Measurements from ENCODE around the gene PDGFB.

DNA sequence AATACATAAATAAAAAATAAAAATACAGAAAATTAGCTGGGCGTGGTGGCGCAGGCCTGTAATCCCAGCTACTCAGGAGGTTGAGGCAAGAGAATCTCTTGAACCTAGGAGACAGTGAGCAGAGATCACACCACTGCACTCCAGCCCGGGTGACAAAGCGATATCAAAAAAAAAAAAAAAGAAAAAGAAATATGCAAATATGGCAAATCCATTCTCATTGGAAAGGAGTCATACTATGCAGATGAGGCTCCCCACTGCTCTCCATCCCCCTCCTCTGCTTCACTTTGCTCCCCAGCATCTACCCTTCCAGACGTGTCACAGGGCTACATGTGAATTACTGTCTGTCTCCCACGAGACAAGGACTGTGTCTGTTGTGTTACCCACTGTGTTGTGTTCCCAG, 36.3 kb upstream of the PDGFB start:
- no peak for TF ChIP-seq POLR2A (IDR thresholded peaks at IDR 0.05)
- TF ChIP-seq POLR2AphosphoS5 (IDR thresholded peaks at IDR 0.05) = no peak

All from sigmoid colon (tissue), 4 donors.